GM12865 (cell line): ENCODE results near the gene FRMD4A.
A peak's percentile ranks its signal among the peaks of the same experiment; 100 is the strongest.
"Not testable (repeated sequence)": the region's sequence is repeated elsewhere in the genome, so short reads cannot be mapped to it uniquely, and the experiment has no call there.

ENCODE experiments used
- DNase-seq: peaks from one replicate; pipeline ENCODE4 v3.0.0; 2010; ENCODE audit warnings: low read depth
- H3K4me3 ChIP-seq: 2 replicates; pipeline ENCODE4 v1.5.1; 2011; ENCODE audit warnings: mild to moderate bottlenecking, low read depth, low read length, control low read depth
- CTCF ChIP-seq: IDR thresholded peaks from 2 replicates; pipeline ENCODE4 v1.5.1; 2011; ENCODE audit warnings: low read length, control low read depth, low read depth, inconsistent platforms; ENCODE audit not compliant: insufficient read depth; ENCODE audit errors: missing control alignments

Gene FRMD4A

GRCh38 chr10:14211610-14212009 lies 119.1 kb downstream of the FRMD4A start:
- no peak for TF ChIP-seq CTCF
- no peak overlapping the region for H3K4me3 ChIP-seq
- DNase-seq = no peak

- no peak for TF ChIP-seq CTCF
- H3K4me3 ChIP-seq = no peak overlapping the region
- no peak for DNase-seq
Observed at GRCh38 chr10:14208231-14208630, 122.5 kb downstream of the FRMD4A start.

GRCh38 chr10:14205233-14205632 lies 125.5 kb downstream of the FRMD4A start:
- H3K4me3 ChIP-seq = no peak overlapping the region

GRCh38 chr10:14200698-14201544 lies 129.8 kb downstream of the FRMD4A start:
- DNase-seq = peak; percentile 5
- no peak overlapping the region for H3K4me3 ChIP-seq
- TF ChIP-seq CTCF = peak; percentile 39

More at GRCh38 chr10:14205233-14205632, 125.5 kb downstream of the FRMD4A start:
- TF ChIP-seq CTCF = no peak
- DNase-seq = no peak

GRCh38 chr10:14199098-14199497 lies 131.6 kb downstream of the FRMD4A start:
- not testable (repeated sequence) for DNase-seq, H3K4me3 ChIP-seq

GRCh38 chr10:14198078-14198477 lies 132.6 kb downstream of the FRMD4A start:
- no peak overlapping the region for H3K4me3 ChIP-seq
- TF ChIP-seq CTCF = no peak

GRCh38 chr10:14196113-14196512 lies 134.6 kb downstream of the FRMD4A start:
- TF ChIP-seq CTCF = no peak
- no peak overlapping the region for H3K4me3 ChIP-seq
- no peak for DNase-seq

More at GRCh38 chr10:14198078-14198477, 132.6 kb downstream of the FRMD4A start:
- no peak for DNase-seq
